ENCODE measurements around the gene RRP15. TPM values are rescaled to one million over a fixed set of nuclear protein-coding genes. Genes with fewer than 3 reads are reported as not detected.

The RRP15 gene
- total RNA-seq, 4 donors from 2014 or later: 1.2 to 3.8 (median 2.0) TPM

DNA sequence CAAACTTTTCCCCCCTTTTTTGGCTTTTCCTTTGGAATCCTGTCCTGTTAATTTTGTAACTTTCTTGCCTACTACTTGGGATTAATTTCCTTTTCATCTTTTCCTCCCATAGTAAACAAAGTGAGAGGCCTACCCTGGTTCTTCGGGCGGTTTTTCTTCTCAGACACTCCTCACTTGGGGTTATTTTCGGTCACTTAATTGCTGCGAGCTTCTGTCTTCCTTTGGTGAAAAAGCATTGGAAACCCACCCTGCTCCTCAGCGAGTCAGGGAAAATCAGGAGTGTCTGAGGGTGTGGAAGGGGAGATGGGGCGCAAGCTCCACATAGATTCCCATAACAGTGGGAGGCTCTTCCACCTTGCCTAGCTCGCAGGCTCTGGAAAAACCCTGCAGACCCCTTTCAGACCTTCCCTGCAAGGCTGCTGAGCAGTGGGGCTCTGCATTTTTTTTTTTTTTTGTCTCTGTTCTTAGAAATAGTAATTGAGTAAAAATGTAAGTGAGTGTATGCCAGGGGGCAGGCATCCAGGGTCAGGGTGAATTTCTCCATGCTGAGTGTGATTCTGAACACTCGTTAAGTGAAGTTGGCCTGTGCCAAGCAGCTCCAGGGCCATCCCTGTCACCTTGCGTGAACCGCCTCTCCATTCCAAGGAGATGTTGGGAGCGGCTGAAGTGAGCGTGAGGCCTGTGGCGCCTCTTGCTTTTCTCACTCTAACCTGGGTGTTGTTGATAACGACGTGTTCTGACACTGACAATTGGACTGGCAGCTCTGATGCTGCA lies 80.3 kb downstream of the RRP15 start:
- DNase-seq: no peak
- in situ Hi-C loops (cut with MboI; ENCODE audit: low pct_ligation_motif_present in 1 of 4, low pct_unique_long_range_greater_than_20kb in 1 of 4, low sequenced_read_pairs in 3 of 4): no loop called here
- peaks cover 0 to 3% (median 0%) of the 10 kb centered on the region in 4 donors for H3K4me1 ChIP-seq
- WGBS, 2 donors (ENCODE audit: low coverage in 1 of 2): 83 to 100% methylated on average over 1 to 15 of the region's 15 CpGs
- H3K27ac ChIP-seq: peak overlapping the region in 3 of 4 donors; percentile 33 to 57 (median 55)
- intact Hi-C loops (cut with DNase I; ENCODE audit: low total_unique reads): no loop called here
- H3K9me3 ChIP-seq: no peaks in the 10 kb centered on the region
- H3K4me3 ChIP-seq: no peak overlapping the region
- no peak for TF ChIP-seq EP300 (IDR thresholded peaks at IDR 0.05; ENCODE audit: low read depth)
- H3K36me3 ChIP-seq: no peaks in the 10 kb centered on the region
- H3K27me3 ChIP-seq: no peaks in the 10 kb centered on the region

DNA sequence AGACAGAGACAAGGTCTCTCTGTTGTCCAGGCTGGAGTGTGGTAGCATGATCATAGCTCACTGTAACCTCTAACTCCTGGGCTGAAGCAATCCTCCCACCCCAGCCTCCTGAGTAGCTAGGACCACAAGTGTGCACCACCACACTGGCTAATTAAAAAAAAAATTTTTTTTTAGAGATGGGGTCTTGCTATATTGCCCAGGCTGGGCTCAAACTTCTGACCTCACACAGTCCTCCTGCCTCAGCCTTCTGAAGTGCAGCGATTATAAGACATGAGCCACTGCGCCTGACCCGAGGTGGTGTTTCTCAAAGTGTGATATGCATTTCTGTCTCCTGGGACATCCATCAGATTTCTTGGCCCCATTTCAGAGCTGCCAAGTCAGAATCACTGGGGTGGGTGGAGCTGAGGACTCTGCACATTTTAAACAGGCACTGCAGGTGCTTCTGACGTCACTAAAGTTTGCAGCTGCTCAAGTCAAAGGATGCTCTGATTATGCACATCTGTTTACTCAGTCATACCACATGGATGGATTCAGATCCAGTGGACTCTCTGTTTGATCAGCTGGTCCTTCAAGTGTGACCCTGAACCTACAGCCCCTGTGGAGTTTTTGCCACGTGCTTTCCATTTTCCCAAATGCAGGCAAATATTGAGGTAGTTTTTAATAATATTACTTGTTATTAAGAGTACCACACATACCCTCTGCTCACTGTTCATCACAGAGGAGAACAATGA lies 81.4 kb downstream of the RRP15 start:
- H3K4me1 ChIP-seq: peaks cover 0 to 3% (median 0%) of the 10 kb centered on the region in 4 donors
- no peaks in the 10 kb centered on the region for H3K9me3 ChIP-seq
- H3K4me3 ChIP-seq: no peak overlapping the region
- no peak for DNase-seq
- WGBS, 2 donors (ENCODE audit: low coverage in 1 of 2): 66 to 67% methylated on average over 2 to 5 of the region's 5 CpGs
- no peaks in the 10 kb centered on the region for H3K27me3 ChIP-seq
- TF ChIP-seq POLR2A (IDR thresholded peaks at IDR 0.05): no peak
- TF ChIP-seq, protein P1, sequence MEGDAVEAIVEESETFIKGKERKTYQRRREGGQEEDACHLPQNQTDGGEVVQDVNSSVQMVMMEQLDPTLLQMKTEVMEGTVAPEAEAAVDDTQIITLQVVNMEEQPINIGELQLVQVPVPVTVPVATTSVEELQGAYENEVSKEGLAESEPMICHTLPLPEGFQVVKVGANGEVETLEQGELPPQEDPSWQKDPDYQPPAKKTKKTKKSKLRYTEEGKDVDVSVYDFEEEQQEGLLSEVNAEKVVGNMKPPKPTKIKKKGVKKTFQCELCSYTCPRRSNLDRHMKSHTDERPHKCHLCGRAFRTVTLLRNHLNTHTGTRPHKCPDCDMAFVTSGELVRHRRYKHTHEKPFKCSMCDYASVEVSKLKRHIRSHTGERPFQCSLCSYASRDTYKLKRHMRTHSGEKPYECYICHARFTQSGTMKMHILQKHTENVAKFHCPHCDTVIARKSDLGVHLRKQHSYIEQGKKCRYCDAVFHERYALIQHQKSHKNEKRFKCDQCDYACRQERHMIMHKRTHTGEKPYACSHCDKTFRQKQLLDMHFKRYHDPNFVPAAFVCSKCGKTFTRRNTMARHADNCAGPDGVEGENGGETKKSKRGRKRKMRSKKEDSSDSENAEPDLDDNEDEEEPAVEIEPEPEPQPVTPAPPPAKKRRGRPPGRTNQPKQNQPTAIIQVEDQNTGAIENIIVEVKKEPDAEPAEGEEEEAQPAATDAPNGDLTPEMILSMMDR (IDR thresholded peaks at IDR 0.05): no peak
- no peak for TF ChIP-seq EP300 (IDR thresholded peaks at IDR 0.05; ENCODE audit: low read depth)
- no peak for TF ChIP-seq POLR2AphosphoS5 (IDR thresholded peaks at IDR 0.05)
- intact Hi-C loops (cut with DNase I; ENCODE audit: low total_unique reads): no loop called here
- no peaks in the 10 kb centered on the region for H3K36me3 ChIP-seq
- peak overlapping the region in 2 of 4 donors; percentile 33 to 57 for H3K27ac ChIP-seq
- in situ Hi-C loops (cut with MboI; ENCODE audit: low pct_ligation_motif_present in 1 of 4, low pct_unique_long_range_greater_than_20kb in 1 of 4, low sequenced_read_pairs in 3 of 4): no loop called here

DNA sequence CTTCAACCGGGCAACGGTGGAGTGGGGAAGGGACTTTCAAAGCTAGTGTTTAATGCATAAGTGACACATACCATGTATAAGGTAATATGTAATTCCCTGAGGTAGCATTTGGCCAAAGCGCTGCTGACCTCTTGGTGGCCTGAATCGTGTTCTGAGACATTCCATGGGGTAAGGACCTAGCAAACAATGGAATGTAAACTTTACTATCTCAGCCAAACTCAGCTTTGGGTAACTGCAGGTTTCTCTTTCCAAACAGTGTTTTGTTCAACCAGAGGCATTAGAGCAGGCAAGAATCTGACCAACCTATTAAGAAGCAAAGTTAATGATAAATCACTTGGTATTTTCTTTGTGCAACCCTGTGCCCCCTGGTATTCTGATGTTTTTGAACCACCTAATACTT lies 82.0 kb downstream of the RRP15 start:
- in situ Hi-C loops (cut with MboI; ENCODE audit: low pct_ligation_motif_present in 1 of 4, low pct_unique_long_range_greater_than_20kb in 1 of 4, low sequenced_read_pairs in 3 of 4) (no loop called here), intact Hi-C loops (cut with DNase I; ENCODE audit: low total_unique reads) (no loop called here)
- peaks cover 0 to 3% (median under 1%) of the 10 kb centered on the region in 4 donors for H3K4me1 ChIP-seq
- H3K9me3 ChIP-seq: no peaks in the 10 kb centered on the region
- DNase-seq: no peak
- TF ChIP-seq, protein P1 (IDR thresholded peaks at IDR 0.05): no peak
- no peak for TF ChIP-seq EP300 (IDR thresholded peaks at IDR 0.05; ENCODE audit: low read depth)
- no peak for TF ChIP-seq POLR2A (IDR thresholded peaks at IDR 0.05)
- no peak for TF ChIP-seq POLR2AphosphoS5 (IDR thresholded peaks at IDR 0.05)
- WGBS, 2 donors (ENCODE audit: low coverage in 1 of 2): 38 to 48% methylated on average over 2 to 4 of the region's 4 CpGs
- no peak overlapping the region for H3K27ac ChIP-seq
- H3K4me3 ChIP-seq: no peak overlapping the region
- H3K36me3 ChIP-seq: no peaks in the 10 kb centered on the region
- H3K27me3 ChIP-seq: no peaks in the 10 kb centered on the region

DNA sequence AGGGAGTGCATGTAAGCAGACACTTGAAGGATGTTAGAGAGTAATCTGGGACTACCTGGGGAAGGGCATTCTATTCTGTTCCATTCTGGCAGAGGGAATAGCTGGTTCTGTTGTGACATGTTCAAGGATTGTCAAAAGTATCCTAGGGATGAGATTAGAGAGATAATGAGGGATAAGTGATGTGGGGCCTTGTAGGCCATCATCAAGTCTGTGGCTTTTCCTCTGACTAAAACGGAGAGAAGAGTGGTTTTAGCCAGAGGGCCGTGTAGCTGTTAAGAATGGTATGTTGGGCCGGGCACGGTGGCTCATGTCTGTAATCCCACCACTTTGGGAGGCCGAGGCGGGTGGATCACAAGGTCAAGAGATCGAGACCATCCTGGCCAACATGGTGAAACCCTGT lies 83.6 kb downstream of the RRP15 start:
- H3K9me3 ChIP-seq: no peaks in the 10 kb centered on the region
- in situ Hi-C loops (cut with MboI; ENCODE audit: low pct_ligation_motif_present in 1 of 4, low pct_unique_long_range_greater_than_20kb in 1 of 4, low sequenced_read_pairs in 3 of 4): no loop called here
- H3K27me3 ChIP-seq: no peaks in the 10 kb centered on the region
- peaks cover 0 to 4% (median 2%) of the 10 kb centered on the region in 4 donors for H3K4me1 ChIP-seq
- H3K36me3 ChIP-seq: no peaks in the 10 kb centered on the region
- no peak for TF ChIP-seq EP300 (IDR thresholded peaks at IDR 0.05; ENCODE audit: low read depth)
- no peak for TF ChIP-seq POLR2AphosphoS5 (IDR thresholded peaks at IDR 0.05)
- TF ChIP-seq, protein P1 (IDR thresholded peaks at IDR 0.05): no peak
- no peak for TF ChIP-seq POLR2A (IDR thresholded peaks at IDR 0.05)
- WGBS, 2 donors (ENCODE audit: low coverage in 1 of 2): 63% methylated on average over 7 of the region's 7 CpGs; no CpG with 5 or more reads in 1 of the 2 donors
- H3K27ac ChIP-seq: no peak overlapping the region
- DNase-seq: no peak
- no peak overlapping the region for H3K4me3 ChIP-seq
- intact Hi-C loops (cut with DNase I; ENCODE audit: low total_unique reads): no loop called here

Data from transverse colon (tissue), 4 donors.